ENCODE measurements around the gene TAOK1.

DNA sequence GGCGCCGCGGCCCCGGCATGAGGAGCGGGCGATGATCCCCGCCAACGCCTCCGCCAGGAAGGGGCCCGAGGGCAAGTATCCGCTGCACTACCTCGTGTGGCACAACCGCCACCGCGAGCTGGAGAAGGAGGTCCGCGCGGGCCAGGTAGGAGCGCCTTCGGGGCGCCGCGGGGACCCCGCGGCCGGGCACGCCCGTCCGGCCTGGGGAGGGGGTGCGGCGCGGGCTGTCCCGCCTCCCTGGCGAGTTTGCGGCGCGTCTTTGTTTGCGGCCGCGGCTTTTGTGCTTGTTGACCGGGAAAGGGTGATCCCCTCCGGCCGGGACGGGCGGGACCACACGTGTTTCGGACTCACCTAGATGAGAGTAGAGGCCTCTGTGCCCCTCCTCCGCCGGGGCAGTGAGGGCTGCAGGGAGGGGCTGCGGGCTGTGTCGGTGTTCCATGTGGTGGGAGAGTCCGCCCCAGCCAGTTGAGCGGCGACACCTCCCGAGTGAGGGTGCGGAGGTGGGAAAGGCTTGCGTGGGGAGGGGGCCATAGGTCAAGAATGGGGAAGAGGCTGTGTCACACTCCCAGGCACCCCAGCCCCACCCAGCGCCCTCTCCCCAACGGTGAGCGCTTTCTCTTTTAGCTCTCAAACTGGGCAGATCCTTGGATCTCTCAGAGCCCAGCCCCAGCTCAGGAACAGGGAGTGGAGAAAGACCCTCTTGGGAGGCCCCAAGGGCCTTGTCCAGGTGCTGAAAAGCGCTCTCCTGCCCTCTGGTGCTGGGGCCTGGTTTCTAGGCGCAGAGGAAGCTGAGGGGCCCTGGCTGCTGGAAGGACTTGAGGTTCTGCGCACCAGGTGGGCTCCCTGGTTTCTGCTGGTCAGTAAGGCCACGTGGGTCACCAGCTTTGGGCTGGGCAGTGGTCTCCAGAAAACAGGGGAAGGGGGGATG is 203.7 kb downstream of the TAOK1 start:
- TF ChIP-seq, protein P1, sequence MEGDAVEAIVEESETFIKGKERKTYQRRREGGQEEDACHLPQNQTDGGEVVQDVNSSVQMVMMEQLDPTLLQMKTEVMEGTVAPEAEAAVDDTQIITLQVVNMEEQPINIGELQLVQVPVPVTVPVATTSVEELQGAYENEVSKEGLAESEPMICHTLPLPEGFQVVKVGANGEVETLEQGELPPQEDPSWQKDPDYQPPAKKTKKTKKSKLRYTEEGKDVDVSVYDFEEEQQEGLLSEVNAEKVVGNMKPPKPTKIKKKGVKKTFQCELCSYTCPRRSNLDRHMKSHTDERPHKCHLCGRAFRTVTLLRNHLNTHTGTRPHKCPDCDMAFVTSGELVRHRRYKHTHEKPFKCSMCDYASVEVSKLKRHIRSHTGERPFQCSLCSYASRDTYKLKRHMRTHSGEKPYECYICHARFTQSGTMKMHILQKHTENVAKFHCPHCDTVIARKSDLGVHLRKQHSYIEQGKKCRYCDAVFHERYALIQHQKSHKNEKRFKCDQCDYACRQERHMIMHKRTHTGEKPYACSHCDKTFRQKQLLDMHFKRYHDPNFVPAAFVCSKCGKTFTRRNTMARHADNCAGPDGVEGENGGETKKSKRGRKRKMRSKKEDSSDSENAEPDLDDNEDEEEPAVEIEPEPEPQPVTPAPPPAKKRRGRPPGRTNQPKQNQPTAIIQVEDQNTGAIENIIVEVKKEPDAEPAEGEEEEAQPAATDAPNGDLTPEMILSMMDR (IDR thresholded peaks at IDR 0.05): no peak
- no peak for TF ChIP-seq POLR2A (IDR thresholded peaks at IDR 0.05)

Measured in adrenal gland (tissue), 5 donors.